LNCAP (cell line): ENCODE data around the gene COL19A1.

ENCODE experiments used
- CTCF ChIP-seq: fragments of 450-650 bp; IDR thresholded peaks from 2 replicates; pipeline ENCODE4 v1.5.1; 2017; ENCODE audit warnings: mild to moderate bottlenecking

Gene COL19A1

DNA sequence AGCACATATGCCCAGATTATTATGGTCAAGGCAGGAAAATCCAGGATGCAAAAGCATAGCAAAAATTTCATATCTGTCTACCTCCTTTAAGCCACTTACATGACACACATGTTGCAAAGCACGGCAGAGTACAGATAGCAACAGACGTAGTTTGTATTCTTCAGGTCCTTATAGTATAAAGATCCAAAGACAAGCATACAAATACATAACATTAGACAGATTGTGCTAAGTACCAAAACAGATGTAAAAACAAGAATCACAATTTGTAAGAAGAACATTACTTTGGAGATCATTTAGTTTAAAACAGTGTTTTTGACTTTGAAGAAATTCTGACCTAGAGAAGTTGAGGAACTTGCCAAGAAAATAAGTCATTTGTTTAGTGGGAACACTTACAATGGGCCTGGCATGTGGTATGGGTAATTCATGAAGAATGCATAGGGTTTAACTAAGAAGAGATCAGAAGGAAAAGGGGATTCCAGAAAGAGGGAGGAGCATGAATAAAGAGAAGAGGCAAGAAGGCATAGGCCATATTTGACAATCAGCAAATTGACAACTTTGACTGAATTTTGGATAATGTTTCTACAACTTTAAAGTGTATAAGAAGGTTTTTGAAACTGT lies 39.0 kb upstream of the COL19A1 start:
- no peak for TF ChIP-seq CTCF

DNA sequence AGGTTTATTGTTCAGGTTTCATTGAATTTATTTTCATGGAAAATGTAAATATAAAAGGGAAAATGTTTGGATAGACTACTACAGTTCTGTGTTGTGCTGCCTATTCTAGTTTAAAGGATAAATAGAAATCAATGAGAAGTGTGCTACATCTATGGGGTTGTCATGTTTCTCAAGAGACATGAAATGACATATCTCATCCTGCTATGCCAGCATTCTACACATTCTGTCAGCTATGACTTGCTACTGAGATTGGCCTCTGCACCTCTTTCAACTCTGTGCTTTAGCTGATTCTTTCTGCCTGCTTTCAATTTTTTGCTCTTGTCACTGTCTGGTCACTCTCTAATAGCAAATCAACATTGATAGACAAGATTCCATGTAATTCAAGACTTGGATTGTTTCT lies 33.8 kb upstream of the COL19A1 start:
- TF ChIP-seq CTCF: no peak

GRCh38 chr6:69835414-69836179 lies 30.8 kb upstream of the COL19A1 start:
- TF ChIP-seq CTCF: peak; percentile 75

GRCh38 chr6:69841862-69842261 lies 24.5 kb upstream of the COL19A1 start:
- no peak for TF ChIP-seq CTCF

GRCh38 chr6:69843189-69843588 lies 23.2 kb upstream of the COL19A1 start:
- TF ChIP-seq CTCF: no peak

DNA sequence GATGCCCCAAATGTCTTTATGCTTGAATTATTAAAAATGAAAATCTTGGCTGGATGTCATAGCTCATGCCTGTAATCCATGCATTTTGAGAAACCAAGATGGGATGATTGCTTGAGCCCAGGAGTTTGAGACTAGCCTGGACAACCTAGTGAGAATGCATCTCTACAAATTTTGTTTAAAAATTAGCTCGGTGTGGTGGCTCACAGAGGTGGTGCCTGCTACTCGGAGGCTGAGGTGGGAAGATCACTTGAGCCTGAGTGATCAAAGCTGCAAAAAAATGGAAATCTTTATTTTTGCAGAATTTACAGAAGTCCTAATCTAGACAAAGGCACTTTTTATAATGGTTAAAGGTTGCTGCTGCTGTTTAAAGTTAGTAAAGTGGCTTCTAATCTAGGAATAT lies 20.0 kb upstream of the COL19A1 start:
- TF ChIP-seq CTCF: no peak

- no peak for TF ChIP-seq CTCF
These were observed 19.4 kb upstream of the COL19A1 start for GRCh38 chr6:69846770-69847491.
